NOMO-1 treated with DMSO at 0.1 percent for 48 hours (cell line): ENCODE measurements around the gene ZNG1A.
"Not testable (repeated sequence)": the region's sequence is repeated elsewhere in the genome, so short reads cannot be mapped to it uniquely, and the experiment has no call there.

Experiments used
- DNase-seq: peaks from one replicate; lab custom pipeline; 2025; ENCODE audit not compliant: unreplicated experiment; lab: John Stamatoyannopoulos, UW

The ZNG1A gene

GRCh38 chr9:98775-99174, 80.1 kb downstream of the ZNG1A start:
- DNase-seq: not testable (repeated sequence)

GRCh38 chr9:94992-95391, 83.9 kb downstream of the ZNG1A start:
- DNase-seq: not testable (repeated sequence)

GRCh38 chr9:94323-94722, 84.5 kb downstream of the ZNG1A start:
- DNase-seq: not testable (repeated sequence)

GRCh38 chr9:93909-94308, 84.9 kb downstream of the ZNG1A start:
- not testable (repeated sequence) for DNase-seq

- DNase-seq: not testable (repeated sequence)
Observed at GRCh38 chr9:90851-91250, 88.0 kb downstream of the ZNG1A start.

GRCh38 chr9:88396-89037, 90.3 kb downstream of the ZNG1A start:
- DNase-seq: not testable (repeated sequence)

GRCh38 chr9:87860-88259, 91.0 kb downstream of the ZNG1A start:
- DNase-seq: not testable (repeated sequence)

GRCh38 chr9:87105-87504, 91.8 kb downstream of the ZNG1A start:
- DNase-seq: not testable (repeated sequence)

GRCh38 chr9:86697-87096, 92.2 kb downstream of the ZNG1A start:
- not testable (repeated sequence) for DNase-seq

- DNase-seq: not testable (repeated sequence)
Observed at GRCh38 chr9:82932-83689, 95.7 kb downstream of the ZNG1A start.

GRCh38 chr9:78333-78732, 100.5 kb downstream of the ZNG1A start:
- DNase-seq: not testable (repeated sequence)

- DNase-seq: not testable (repeated sequence)
Observed at GRCh38 chr9:76389-76788, 102.5 kb downstream of the ZNG1A start.

- DNase-seq: not testable (repeated sequence)
Observed at GRCh38 chr9:73900-74525, 104.8 kb downstream of the ZNG1A start.

- DNase-seq: not testable (repeated sequence)
Observed at GRCh38 chr9:73076-73899, 105.6 kb downstream of the ZNG1A start.
